COLO668 (cell line): ENCODE results near the gene TPMT.

Source experiments
- DNase-seq: peaks from one replicate; lab custom pipeline; 2025; ENCODE audit not compliant: unreplicated experiment; lab: John Stamatoyannopoulos, UW

The TPMT gene

DNA sequence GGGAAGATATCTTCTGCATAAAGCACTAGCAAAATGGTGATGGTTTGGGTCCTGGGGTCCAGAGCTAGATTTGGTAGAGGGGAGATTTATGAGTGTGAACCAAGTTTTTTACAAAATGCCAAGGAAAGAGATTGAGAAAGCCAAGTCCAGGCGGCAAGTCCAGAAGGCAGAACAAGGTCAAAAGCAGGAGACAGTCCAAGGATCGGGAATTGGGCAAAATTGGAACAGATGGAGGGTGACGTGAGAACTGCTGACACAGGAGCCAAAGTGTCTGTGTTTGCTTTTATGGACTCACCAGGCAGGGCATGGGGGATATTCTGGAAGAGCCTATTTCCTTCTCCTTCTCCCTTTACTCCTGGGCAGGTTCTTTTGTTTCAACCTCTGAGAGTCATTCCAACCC, 36.5 kb downstream of the TPMT start:
- no peak for DNase-seq

GRCh38 chr6:18117136-18117535, 37.7 kb downstream of the TPMT start:
- no peak for DNase-seq

- DNase-seq, result no peak
Measured at GRCh38 chr6:18115356-18115755, 39.5 kb downstream of the TPMT start.

GRCh38 chr6:18110162-18110561, 44.7 kb downstream of the TPMT start:
- no peak for DNase-seq

DNA sequence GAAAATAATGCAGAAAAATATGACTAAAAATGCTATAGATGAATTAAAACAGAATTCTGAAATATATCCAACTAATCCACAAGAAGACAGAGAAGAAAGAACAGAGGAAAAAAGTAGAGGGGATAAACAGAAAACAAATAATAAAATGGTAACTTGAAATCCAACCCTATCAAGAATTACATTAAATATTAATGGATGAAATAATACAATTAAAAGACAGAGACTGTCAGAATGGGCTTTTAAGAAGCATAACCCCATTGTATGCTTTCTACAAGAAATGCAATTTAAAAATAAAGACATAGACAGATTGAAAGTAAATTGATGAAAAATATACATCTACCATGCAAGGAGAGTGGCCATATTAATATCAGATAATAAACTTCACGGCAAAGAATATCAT, 47.8 kb downstream of the TPMT start:
- DNase-seq, result no peak

GRCh38 chr6:18102783-18103509, 51.9 kb downstream of the TPMT start:
- DNase-seq, result no peak

GRCh38 chr6:18101873-18102272, 53.0 kb downstream of the TPMT start:
- DNase-seq, result no peak

DNA sequence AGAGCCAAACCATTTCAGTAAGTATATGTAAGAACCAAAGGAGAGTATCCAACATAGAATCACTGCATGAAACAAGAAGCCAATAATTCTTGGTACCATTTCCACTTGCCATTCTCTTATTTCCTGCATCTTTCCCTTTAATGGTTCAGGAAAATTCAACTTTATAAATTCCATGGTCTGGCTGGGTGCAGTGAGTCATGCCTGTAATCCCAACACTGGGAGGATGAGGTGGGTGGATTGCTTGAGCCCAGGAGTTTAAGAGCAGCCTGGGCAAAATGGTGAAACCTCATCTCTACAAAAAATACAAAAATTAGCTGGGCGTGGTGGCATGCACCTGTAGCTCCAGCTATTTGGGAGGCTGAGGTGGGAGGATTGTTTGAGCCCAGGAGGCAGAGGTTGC, 53.6 kb downstream of the TPMT start:
- no peak for DNase-seq

DNA sequence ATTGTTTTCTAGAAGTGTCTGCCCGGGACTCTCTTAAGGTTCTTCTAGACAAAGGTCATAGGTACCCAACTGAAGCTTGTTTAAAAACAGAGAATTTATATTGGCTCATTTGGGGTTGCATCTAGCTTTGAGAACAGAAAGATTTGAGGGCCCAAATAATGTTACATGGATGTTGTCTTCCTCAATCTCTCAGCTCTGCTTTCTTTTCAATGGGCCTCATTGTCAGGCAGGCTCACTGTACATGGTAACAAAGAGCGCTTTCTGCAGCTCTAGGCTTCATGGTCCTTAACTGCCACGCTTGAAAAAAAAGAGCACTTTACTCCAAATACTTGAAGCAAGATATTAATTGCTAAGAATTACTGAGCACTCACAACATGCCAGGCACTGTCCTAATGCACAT, 54.6 kb downstream of the TPMT start:
- no peak for DNase-seq

- DNase-seq, result no peak
Measured at GRCh38 chr6:18099511-18099910, 55.4 kb downstream of the TPMT start.

DNA sequence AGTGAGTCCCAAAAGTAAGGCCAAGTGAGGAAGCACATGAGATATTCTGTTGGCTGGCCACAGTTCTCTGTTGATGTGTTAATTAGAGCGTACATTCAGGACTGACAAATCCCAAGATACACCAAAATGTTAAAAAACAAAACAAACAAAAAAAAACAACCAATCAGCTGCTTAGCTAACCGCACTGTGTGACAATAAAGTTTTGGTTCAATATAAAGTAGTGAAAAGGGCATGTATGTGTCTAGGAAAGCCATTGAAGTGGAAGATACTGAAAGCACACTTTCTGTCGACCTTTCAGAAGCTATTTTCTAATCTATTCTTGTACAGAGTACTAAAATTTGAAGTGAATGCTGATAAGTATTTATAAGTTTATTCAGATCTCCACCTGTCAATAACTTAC, 58.5 kb downstream of the TPMT start:
- DNase-seq, result no peak

DNA sequence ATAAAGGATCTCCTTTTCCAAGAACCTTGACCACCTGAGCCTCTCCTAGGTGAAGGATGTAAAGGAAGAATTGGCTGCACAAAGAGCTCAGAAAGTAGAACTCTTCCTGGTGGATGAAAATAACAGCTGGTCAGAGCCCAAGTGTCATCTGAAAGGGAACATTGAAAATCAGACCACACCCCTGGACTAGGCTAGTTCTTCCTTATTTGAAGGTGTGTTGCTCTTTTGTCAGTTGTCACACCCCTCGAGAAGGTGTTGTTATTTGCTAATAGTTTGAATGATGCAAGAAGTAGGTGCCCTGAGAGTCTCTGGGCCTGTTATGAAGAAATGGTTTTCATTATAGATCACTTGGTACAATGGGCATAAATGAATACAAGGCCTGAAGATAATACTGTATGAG, 63.5 kb downstream of the TPMT start:
- DNase-seq, result no peak

DNA sequence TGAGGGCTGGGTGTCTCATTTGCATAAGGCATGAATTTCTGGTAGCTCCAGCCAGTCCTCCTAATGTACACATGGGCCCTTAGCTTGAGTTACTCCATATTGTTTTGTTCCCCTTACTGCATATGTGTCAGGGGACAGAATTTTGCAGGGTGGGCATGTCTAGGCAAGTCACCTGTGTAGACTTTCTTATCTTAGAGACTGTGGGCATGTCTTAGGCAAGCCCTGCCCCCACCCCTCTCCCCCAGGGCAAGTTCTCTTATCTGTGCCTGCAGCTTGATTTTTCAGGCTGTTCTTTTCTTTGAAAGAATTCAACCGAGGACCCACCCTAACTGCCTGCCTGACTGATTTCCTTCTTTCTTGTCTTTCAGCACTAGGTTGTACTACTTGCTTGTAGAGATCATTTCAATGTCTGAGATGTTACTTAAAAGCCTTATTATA, 64.5 kb downstream of the TPMT start:
- DNase-seq, result no peak

DNA sequence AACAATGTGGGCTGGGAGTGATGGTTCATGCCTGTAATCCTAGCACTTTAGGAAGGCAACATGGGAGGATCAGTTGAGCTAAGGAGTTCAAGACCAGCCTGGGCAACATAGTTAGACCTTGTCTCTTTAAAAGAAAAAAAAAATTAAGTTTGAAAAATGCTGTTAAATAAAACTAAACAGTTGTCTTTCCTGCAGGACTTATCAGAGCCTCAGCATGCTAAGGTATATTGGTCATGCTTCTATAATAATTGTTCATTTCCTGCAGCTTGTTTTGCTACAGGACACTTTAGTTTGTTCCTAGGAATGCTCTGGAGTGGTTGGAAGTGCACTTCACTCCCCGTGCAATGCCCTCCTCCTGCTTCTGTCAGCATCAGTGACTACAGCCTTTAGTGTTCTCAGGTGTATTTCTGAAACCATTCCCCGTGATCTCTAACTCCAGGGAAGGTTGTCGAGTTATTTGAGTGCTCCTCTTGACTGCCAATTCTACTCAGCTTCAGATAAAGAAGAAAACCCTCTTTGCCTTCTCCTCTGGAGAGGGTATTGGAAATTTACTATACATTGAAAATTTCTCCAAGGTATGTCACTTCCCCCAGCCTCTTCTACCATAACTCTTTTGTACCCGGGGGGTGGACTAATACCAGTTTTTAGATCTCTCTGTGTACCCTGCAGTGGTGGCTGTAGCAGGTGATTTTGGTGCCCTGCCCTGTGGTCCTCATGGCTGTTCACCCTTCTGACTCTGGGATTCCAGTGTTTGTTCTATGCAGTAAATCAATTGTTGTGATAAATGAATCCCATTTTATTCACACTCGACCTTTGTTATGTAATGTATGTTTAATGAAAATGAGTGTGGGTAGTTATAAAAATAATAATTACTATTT, 66.2 kb downstream of the TPMT start:
- DNase-seq, result no peak

DNA sequence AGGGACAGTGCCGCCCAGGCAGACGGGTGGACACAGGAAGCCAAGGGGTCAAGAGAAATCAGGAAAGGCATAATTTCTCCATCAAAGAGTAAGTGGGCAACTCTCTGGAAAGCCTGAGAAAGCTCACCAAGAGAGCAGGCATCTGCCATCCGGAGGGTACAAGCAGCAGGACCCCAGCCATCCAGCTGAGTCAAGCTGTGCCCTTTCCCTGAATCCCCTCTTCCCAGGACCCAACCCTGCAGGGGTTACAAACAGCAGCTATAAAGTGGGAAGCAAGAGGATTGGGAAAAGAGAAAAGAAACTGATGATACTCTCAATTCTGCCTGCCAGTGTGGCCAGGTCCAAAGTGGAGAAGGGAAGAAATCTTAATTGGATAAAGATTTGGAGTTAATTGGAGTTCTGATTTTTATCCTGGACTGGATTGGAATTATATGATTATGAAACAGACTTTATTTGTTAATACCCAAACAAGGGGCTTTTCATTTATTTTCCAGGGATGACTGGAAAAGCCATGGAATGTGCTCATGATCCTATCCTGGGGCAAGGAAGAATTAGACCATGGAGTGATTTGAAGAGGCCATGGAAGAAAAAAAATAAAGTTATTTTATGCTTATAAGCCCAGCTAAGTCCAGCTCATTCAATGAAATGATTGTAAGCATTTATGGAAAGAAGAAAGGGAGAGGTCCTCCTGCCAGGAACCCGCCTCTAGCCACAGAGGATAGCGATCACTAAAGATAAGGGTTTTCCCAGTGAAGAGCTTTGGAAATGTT, 67.3 kb downstream of the TPMT start:
- no peak for DNase-seq

DNA sequence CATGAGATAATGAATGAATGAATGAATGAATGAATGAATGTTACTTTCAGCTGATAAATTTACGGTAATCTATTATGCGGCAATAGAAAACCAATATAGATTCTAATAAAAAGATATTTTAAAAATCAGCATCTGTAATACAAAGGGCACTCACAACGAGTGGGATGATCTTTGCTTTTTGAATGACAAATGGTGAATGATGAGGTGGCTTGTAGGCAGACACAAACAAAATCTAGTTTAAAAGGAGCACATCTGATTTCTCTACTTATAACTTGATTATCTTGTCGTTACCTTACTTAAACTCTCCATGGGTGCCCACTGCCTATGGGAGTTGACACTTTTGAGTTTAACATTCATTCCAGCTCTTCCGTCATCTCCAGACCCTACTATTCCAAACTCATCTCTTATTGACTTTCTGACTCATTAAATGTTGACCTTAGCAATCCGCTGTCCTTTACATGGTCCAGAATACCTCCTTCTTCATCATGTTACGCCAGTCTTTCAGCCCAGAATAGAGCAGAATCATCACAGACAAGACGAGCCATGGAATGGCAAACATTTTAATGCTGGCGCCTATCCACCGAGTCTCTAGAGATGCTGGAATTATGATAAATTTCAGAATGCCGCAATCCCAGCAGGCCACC, 73.7 kb downstream of the TPMT start:
- DNase-seq, result no peak

- DNase-seq, result no peak
Measured at GRCh38 chr6:18080544-18080943, 74.3 kb downstream of the TPMT start.

DNA sequence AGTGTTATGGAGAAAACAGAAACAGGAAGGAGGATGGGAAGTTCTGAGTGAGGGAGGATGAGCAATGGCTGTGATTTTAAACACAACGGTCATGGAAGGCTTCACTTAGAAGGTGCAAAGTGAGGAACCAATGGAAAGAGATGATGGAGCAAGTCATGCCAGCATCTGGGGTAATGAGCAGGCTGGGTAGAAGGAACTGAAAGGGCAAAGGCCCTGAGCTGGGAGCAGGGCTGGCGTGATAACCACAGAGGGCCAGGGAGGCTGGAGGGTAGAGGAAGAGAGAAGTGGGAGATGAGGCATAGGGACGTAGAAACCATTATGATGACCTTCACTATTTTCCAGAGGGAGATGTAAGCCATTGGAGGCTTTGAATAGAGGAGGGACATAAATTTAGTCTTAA, 76.0 kb downstream of the TPMT start:
- no peak for DNase-seq
